Measurements from ENCODE around the gene DGLUCY.
"Not testable (repeated sequence)": the region's sequence is repeated elsewhere in the genome, so short reads cannot be mapped to it uniquely, and the experiment has no call there.

GRCh38 chr14:91200802-91201201 lies 86.9 kb downstream of the DGLUCY start:
- TF ChIP-seq EZH2 (IDR thresholded peaks at IDR 0.05; ENCODE audit: borderline replicate concordance, low read depth, low read length, severe bottlenecking); CTCF (IDR thresholded peaks at IDR 0.05; ENCODE audit: borderline replicate concordance, extremely low read depth, low read length, poor library complexity, severe bottlenecking): not testable (repeated sequence)

All from DND-41 (cell line).